ENCODE data around the gene NT5C1B. TPM values are rescaled to one million over a fixed set of nuclear protein-coding genes. Genes with fewer than 3 reads are reported as not detected.

Gene NT5C1B
- total and polyA plus RNA-seq, 3 donors from 2014 or later: 18.0 to 74.9 (median 59.4) TPM

DNA sequence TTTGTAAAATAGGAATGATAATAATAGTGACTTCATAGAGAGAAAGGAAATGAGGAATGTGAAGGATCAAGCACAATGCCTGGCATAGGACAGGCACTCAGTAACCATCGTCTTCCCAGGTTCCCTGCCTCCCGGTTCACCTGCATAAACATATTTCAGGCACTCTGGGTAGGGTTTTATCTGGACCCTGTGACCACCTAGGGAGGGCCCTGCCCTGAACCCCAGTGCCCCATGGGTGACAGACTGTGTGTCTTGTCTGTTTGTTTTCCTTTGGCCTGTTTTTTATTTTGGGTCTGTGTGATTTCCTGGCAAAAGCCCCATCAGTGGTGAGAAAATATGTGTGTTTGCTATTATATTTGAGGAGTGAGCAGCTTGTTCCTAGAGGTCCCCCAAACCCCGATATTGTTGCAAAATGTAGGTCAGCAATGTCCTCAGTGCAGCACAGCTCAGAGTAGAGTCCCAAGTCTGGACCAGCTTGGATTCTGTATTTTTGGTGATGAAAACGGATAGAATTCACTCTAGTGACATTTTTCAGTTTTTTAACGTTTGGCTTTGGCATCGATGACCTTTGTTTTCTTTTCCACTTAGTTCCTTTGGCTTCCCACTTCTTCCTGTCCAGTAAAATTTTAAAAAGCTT, 9.6 kb upstream of the NT5C1B start:
- no peaks in the 10 kb centered on the region for H3K36me3 ChIP-seq (ENCODE audit: low read depth, missing control alignments)
- no peak overlapping the region for H3K4me3 ChIP-seq
- no peaks in the 10 kb centered on the region for H3K27me3 ChIP-seq
- no peaks in the 10 kb centered on the region for H3K9me3 ChIP-seq
- no peak for TF ChIP-seq POLR2A (IDR thresholded peaks at IDR 0.05)
- no peak for TF ChIP-seq CTCF (IDR thresholded peaks at IDR 0.05)
- intact Hi-C loops (cut with DNase I; ENCODE audit: low total_unique reads): no loop called here
- peak overlapping the region in 1 of 2 donors; percentile 10 for H3K27ac ChIP-seq
- DNase-seq: no peak
- WGBS, 2 donors: 48 to 63% methylated on average over 6 of the region's 6 CpGs
- H3K4me1 ChIP-seq: peaks cover 13% of the 10 kb centered on the region

DNA sequence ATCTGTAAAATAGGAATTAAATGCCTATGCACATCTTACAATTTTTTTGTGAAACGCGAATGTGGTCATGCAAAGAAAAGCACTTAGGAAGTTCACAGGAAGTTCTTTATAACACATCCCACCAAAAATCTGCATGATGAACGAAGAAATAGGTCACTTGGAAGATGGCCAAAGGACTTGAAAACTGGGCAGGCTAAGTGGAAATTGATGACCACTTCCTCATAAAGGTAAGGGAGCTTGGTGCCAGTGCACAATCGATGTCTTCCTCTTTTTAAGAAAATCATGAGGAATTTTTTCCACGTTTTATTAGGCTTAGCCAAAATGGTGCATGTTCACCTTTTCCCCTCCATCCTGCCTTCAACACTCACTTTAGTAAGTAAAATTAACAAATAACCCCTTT, 8.2 kb upstream of the NT5C1B start:
- 75 to 77% methylated on average over 5 of the region's 5 CpGs for WGBS, 2 donors
- Histone ChIP-seq H3K4me1 (peaks cover 13% of the 10 kb centered on the region), H3K27ac (no peak overlapping the region), H3K9me3 (no peaks in the 10 kb centered on the region), H3K36me3 (ENCODE audit: low read depth, missing control alignments) (no peaks in the 10 kb centered on the region), H3K4me3 (no peak overlapping the region), H3K27me3 (no peaks in the 10 kb centered on the region)
- intact Hi-C loops (cut with DNase I; ENCODE audit: low total_unique reads): no loop called here
- TF ChIP-seq CTCF (IDR thresholded peaks at IDR 0.05): no peak
- no peak for TF ChIP-seq POLR2A (IDR thresholded peaks at IDR 0.05)
- no peak for DNase-seq

DNA sequence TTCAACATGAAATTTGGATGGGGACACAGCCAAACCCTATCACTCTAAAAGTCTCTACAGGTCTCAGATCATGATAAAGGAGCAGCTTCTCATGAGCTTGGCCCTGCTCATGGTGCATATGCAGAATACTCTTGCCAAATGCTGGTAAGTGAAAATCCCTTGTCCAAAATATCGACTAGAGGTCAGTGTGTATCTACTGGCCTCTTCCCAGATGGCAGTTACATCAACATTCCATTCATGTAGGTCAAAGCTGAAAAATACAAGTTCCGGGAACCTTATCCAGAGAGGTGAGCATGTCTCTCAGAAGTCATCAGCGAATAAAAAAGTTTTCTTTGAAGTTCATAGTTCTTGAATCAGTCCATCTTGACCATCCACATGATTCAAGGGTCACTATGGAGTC, 7.6 kb upstream of the NT5C1B start:
- 51 to 81% methylated on average over 3 of the region's 3 CpGs for WGBS, 2 donors
- Histone ChIP-seq H3K27me3 (no peaks in the 10 kb centered on the region), H3K4me1 (peaks cover 13% of the 10 kb centered on the region), H3K9me3 (no peaks in the 10 kb centered on the region), H3K4me3 (no peak overlapping the region), H3K36me3 (ENCODE audit: low read depth, missing control alignments) (no peaks in the 10 kb centered on the region), H3K27ac (no peak overlapping the region)
- intact Hi-C loops (cut with DNase I; ENCODE audit: low total_unique reads): no loop called here
- DNase-seq: no peak
- no peak for TF ChIP-seq POLR2A (IDR thresholded peaks at IDR 0.05)
- TF ChIP-seq CTCF (IDR thresholded peaks at IDR 0.05): no peak

DNA sequence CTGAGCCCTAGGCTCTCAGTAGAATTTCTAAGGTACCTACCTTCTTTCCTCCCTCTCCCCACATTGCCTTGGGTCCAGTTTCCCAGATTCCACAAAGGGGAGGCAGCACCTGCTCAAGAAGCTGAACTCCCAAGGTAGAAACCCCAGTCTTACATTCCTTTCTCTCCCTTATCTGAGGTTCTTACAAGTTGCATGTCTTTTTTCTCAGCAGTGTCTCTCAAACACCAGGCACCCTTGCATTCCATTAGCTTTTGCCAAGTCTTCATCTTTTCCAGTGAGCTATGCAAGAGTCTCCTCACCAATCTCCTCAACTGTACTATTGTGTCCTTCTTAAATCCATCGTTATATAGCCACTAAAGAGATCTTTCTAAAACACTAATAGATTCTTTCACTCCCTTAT, 4.1 kb upstream of the NT5C1B start:
- Histone ChIP-seq H3K4me1 (peaks cover 1% of the 10 kb centered on the region), H3K27ac (no peak overlapping the region), H3K4me3 (no peak overlapping the region), H3K27me3 (no peaks in the 10 kb centered on the region), H3K9me3 (no peaks in the 10 kb centered on the region), H3K36me3 (ENCODE audit: low read depth, missing control alignments) (no peaks in the 10 kb centered on the region)
- WGBS, 2 donors: 93 to 95% methylated on average over 1 of the region's 1 CpG
- intact Hi-C loops (cut with DNase I; ENCODE audit: low total_unique reads): no loop called here
- DNase-seq: no peak
- TF ChIP-seq CTCF (IDR thresholded peaks at IDR 0.05) (no peak), POLR2A (IDR thresholded peaks at IDR 0.05) (no peak)

GRCh38 chr2:18592372-18592771, 3.0 kb upstream of the NT5C1B start:
- TF ChIP-seq POLR2A (IDR thresholded peaks at IDR 0.05): no peak
- TF ChIP-seq CTCF (IDR thresholded peaks at IDR 0.05): no peak
- 93 to 94% methylated on average over 2 of the region's 2 CpGs for WGBS, 2 donors
- H3K27ac ChIP-seq: no peak overlapping the region
- no peaks in the 10 kb centered on the region for H3K4me1 ChIP-seq
- no peaks in the 10 kb centered on the region for H3K36me3 ChIP-seq (ENCODE audit: low read depth, missing control alignments)
- H3K27me3 ChIP-seq: no peaks in the 10 kb centered on the region
- no peaks in the 10 kb centered on the region for H3K9me3 ChIP-seq
- no peak overlapping the region for H3K4me3 ChIP-seq
- DNase-seq: no peak
- intact Hi-C loops (cut with DNase I; ENCODE audit: low total_unique reads): no loop called here

Measured in testis (tissue), 3 donors.